ENCODE data around the gene RXRA. TPM values are rescaled to one million over a fixed set of nuclear protein-coding genes. Genes with fewer than 3 reads are reported as not detected.

RXRA gene
- total and polyA plus RNA-seq, 2 of the 13 experiments (the other 11 are each of a cell fraction or from before 2014, with no cell fraction given) = 18.9 to 29.2 TPM

DNA sequence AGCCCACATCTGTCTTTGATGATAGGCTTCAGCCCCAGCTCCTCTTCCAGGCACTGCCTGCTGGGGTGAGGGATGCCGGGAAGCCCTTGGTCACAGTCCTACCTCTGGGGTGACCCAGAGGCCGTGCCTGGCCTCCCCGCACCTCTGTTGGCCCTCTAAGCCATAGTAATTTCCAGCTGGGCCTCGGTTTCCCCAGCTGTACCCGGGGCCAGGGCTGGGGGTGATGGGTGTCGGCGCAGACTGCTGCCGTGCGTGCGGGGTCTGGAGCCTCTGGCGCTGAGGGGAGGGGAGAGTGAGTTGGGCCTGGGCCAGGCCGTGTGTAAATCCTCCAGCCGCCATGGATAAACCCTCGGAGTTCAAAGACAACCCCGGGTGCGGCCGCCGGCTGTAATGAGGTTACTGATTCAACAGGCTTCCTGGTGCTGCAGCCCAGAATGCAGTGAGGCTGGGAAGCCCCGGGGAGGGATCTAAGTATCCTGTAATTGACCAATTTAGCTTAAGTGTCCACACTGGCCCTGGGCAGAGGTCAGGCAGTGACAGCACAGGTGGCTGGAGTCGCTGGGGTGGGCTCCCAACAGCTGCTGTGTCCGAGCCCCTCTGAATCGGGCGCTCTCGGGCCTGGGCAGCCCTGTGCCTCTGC, 7.1 kb downstream of the RXRA start (continued):
- TF ChIP-seq KAT8 (CRISPR knock-in tag; IDR thresholded peaks at IDR 0.05) (peak; percentile 39; the same call in 1 of the 2 replicates), FOXK1 (CRISPR knock-in tag; IDR thresholded peaks at IDR 0.05; ENCODE audit: borderline replicate concordance, low read depth) (0 out of 2 replicates have a peak, but pooled peaks have one; percentile 18), HMG20A (CRISPR knock-in tag; IDR thresholded peaks at IDR 0.05; ENCODE audit: borderline replicate concordance) (0 out of 2 replicates have a peak, but pooled peaks have one; percentile 36), KDM5A (IDR thresholded peaks at IDR 0.05; ENCODE audit: borderline replicate concordance, low read length) (no peak), EEA1 (CRISPR knock-in tag; IDR thresholded peaks at IDR 0.05; ENCODE audit: borderline replicate concordance) (peak; percentile 29; the same call in 1 of the 2 replicates), BCL6 (CRISPR knock-in tag; IDR thresholded peaks at IDR 0.05) (0 out of 2 replicates have a peak, but pooled peaks have one; percentile 37), BRCA1 (CRISPR knock-in tag; IDR thresholded peaks at IDR 0.05) (no peak), ARID2 (CRISPR knock-in tag; IDR thresholded peaks at IDR 0.05; ENCODE audit: borderline replicate concordance) (no peak), HNRNPK (IDR thresholded peaks at IDR 0.05; ENCODE audit: low read depth, low read length, poor library complexity, severe bottlenecking) (no peak), SKI (IDR thresholded peaks at IDR 0.05; ENCODE audit: partially characterized antibody) (peak; percentile 70), SNAPC2 (CRISPR knock-in tag; IDR thresholded peaks at IDR 0.05) (0 out of 2 replicates have a peak, but pooled peaks have one; percentile 64), HMGA1 (CRISPR knock-in tag; conservative IDR thresholded peaks at IDR 0.05) (no peak), FOXA1 (IDR thresholded peaks at IDR 0.05) (no peak), FOXA1 (CRISPR knock-in tag; IDR thresholded peaks at IDR 0.05) (peak; percentile 40; the same call in 1 of the 2 replicates), ZNF781 (CRISPR knock-in tag; IDR thresholded peaks at IDR 0.05; ENCODE audit: borderline replicate concordance, not compliant biosample characterization) (no peak), GABPB1 (CRISPR knock-in tag; IDR thresholded peaks at IDR 0.05) (peak; percentile 21; the same call in 1 of the 2 replicates), IRX3 (CRISPR knock-in tag; IDR thresholded peaks at IDR 0.05; ENCODE audit: borderline replicate concordance, low read depth) (0 out of 2 replicates have a peak, but pooled peaks have one; percentile 35), AHR (CRISPR knock-in tag; IDR thresholded peaks at IDR 0.05) (no peak), SALL1 (CRISPR knock-in tag; IDR thresholded peaks at IDR 0.05) (peak; percentile 59; the same call in 1 of the 2 replicates), ZNF430 (CRISPR knock-in tag; IDR thresholded peaks at IDR 0.05) (peak; percentile 100)
- TF ChIP-seq, protein P1, sequence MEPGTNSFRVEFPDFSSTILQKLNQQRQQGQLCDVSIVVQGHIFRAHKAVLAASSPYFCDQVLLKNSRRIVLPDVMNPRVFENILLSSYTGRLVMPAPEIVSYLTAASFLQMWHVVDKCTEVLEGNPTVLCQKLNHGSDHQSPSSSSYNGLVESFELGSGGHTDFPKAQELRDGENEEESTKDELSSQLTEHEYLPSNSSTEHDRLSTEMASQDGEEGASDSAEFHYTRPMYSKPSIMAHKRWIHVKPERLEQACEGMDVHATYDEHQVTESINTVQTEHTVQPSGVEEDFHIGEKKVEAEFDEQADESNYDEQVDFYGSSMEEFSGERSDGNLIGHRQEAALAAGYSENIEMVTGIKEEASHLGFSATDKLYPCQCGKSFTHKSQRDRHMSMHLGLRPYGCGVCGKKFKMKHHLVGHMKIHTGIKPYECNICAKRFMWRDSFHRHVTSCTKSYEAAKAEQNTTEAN (CRISPR knock-in tag; conservative IDR thresholded peaks at IDR 0.05) = peak; percentile 97
- TF ChIP-seq, protein P2, sequence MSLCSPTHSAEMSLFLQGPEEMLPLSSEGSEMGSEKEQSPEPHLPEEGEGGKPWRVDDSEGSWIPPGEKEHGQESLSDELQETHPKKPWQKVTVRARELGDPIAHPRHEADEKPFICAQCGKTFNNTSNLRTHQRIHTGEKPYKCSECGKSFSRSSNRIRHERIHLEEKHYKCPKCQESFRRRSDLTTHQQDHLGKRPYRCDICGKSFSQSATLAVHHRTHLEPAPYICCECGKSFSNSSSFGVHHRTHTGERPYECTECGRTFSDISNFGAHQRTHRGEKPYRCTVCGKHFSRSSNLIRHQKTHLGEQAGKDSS (CRISPR knock-in tag; IDR thresholded peaks at IDR 0.05; ENCODE audit: borderline replicate concordance, low read depth) = peak; percentile 68; the same call in 1 of the 2 replicates
- TF ChIP-seq, protein P3, sequence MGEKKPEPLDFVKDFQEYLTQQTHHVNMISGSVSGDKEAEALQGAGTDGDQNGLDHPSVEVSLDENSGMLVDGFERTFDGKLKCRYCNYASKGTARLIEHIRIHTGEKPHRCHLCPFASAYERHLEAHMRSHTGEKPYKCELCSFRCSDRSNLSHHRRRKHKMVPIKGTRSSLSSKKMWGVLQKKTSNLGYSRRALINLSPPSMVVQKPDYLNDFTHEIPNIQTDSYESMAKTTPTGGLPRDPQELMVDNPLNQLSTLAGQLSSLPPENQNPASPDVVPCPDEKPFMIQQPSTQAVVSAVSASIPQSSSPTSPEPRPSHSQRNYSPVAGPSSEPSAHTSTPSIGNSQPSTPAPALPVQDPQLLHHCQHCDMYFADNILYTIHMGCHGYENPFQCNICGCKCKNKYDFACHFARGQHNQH (CRISPR knock-in tag; IDR thresholded peaks at IDR 0.05) = peak; percentile 73
- TF ChIP-seq, protein P4, sequence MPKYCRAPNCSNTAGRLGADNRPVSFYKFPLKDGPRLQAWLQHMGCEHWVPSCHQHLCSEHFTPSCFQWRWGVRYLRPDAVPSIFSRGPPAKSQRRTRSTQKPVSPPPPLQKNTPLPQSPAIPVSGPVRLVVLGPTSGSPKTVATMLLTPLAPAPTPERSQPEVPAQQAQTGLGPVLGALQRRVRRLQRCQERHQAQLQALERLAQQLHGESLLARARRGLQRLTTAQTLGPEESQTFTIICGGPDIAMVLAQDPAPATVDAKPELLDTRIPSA (CRISPR knock-in tag; IDR thresholded peaks at IDR 0.05; ENCODE audit: borderline replicate concordance) = no peak
